ENCODE data around the gene MAP3K6.

MAP3K6 gene

GRCh38 chr1:27333717-27334279 is 33.0 kb downstream of the MAP3K6 start:
- DNase-seq (ENCODE audit: low read depth, low spot score): no peak

DNA sequence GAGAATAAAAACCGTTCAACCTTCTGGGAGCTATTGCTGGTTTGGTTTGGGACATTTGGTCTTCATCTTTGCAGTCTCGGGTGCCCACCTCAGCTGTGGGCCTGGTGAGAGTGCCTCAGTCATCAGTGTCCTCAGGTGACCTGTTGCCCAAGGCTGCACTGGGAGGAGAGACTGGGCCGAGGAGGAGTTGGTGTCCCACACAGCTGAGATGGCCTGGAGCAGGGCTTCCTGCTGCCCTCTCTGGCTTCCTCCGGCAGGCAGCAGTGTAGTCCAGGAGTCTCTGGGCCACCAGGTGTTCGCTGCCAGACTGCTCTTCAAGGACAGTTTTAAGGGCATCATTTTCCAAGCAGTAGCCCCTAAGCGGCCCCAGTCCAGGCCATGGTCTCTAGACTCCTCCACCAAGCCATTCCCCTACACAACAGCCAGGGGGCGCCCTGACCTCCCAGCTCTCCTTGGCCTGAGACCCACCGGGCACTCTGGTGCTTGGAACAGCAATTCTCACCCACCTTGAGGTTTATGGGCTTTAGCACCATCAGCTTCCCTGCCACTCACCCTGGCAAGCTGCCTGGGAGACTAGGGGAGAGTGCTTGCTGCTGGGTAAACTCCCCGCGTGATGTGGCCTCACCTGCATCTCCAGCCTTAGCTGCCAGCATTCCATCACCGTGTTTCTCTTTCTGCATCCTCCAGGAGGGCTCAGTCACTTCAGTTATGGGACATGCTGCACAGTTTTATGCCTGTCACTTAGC is 34.1 kb downstream of the MAP3K6 start:
- peak; percentile 62 for DNase-seq (ENCODE audit: low read depth, low spot score)

DNA sequence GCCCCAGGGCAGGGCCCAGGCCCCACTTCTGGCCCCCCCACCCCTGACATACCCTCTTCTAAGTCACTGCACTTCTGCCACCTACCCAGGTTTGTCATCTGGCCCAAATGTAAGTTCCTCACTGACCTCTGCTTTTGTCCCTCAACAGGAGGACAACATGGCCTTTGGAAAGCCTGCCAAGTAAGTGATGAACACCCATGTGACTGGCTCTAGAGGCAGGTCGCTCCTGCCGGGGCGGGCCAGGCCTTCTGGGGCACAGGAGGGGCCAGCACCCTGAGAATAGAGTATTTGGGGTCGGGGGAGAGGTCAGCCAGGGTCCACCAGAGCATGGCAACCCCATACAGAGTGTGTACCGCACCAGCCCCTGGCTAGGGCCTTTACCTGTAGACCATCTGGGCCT is 34.8 kb downstream of the MAP3K6 start:
- DNase-seq (ENCODE audit: low read depth, low spot score): no peak

GRCh38 chr1:27331426-27331825 is 35.3 kb downstream of the MAP3K6 start:
- DNase-seq (ENCODE audit: low read depth, low spot score): no peak

DNA sequence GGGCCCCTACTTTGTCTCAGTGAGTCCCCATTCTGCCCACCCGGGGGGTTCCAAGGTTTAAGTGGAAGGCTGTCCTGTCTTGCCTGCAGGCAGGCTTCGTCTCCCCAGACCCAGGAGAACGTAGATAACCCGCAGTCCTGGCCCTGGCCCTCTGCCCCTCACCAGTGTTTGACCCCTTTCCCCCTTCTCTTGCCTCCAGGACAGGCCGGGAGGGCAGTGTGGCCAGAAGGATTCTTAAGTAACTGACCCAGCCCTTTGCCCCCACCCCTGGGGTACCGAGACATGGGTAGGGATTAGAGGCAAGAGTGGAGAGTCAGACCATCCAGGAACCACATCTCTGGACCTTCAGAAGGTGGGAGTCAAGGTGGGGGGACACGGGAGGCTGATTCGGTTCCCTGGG is 36.0 kb downstream of the MAP3K6 start:
- DNase-seq (ENCODE audit: low read depth, low spot score): no peak

DNA sequence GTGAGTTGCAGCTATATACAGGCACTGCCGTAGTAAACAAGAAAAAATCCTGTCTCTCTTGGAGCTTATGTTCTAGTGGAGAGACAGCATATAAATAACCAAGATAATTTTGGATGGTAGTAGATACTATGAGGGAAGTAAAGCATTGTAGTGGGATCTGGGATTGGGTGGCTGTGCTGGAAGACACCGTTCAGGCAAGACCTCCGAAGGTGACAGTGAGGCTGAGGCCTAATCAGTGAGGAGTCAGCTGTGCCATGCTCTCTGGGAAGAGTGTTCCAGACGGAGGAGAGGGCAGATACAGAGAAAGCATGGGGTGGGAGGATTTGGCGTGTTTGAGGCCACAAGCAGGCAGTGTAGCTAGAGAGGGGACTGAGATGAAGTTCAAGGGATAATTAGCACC is 38.8 kb downstream of the MAP3K6 start:
- DNase-seq (ENCODE audit: low read depth, low spot score): no peak

- no peak for DNase-seq (ENCODE audit: low read depth, low spot score)
These were observed 41.5 kb downstream of the MAP3K6 start for GRCh38 chr1:27325286-27325685.

GRCh38 chr1:27322569-27323240 is 44.1 kb downstream of the MAP3K6 start:
- DNase-seq (ENCODE audit: low read depth, low spot score): no peak

GRCh38 chr1:27321813-27322568 is 44.8 kb downstream of the MAP3K6 start, which contains the start of gene TMEM222:
Gene TMEM222 (plus strand): TSS chr1:27322163. CDS start chr1:27322198, 35 bp downstream.
- peak; percentile 99 for DNase-seq (ENCODE audit: low read depth, low spot score)

DNA sequence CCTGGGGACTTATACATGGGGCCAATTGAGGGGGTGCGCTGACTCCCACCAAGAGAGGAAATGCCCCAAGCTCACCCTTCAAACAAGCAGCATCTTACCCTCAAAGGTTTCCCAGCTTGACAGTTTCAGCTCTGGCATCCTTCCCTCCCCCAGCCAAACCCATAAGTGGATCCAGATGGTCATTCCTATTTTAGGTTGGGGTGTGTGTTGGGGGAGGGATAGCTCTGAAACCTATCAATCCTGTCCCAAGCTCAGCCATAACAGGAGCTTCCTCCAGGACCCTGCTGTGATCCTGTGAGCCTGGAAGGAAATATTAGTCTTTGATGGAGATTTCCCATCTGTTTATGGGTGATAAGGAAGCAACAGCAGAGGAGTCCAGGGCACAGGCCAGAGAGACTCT is 48.2 kb downstream of the MAP3K6 start:
- no peak for DNase-seq (ENCODE audit: low read depth, low spot score)

- no peak for DNase-seq (ENCODE audit: low read depth, low spot score)
These were observed 48.6 kb downstream of the MAP3K6 start for GRCh38 chr1:27318136-27318535.

GRCh38 chr1:27316860-27317259 is 49.9 kb downstream of the MAP3K6 start:
- no peak for DNase-seq (ENCODE audit: low read depth, low spot score)

DNA sequence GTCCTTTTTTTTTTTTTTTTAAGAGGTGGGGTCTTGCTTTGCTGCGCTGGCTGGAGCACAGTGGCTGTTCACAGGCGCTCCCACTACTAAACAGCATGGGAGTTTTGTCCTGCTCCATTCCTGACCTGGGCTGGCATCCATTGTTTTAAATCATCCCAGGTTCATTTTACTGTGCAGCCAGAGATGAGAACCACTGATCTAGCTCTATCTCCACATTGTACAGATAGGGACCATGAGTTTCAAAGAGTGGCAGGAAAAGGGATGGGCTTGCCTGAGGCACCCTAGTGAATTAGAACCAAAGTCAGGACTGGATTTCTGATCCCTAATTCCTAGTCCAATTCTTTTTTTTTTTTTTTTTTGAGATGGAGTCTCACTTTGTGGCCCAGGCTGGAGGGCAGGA is 52.0 kb downstream of the MAP3K6 start:
- DNase-seq (ENCODE audit: low read depth, low spot score): no peak

GRCh38 chr1:27314169-27314568 is 52.6 kb downstream of the MAP3K6 start:
- no peak for DNase-seq (ENCODE audit: low read depth, low spot score)

GRCh38 chr1:27307874-27308598 is 58.7 kb downstream of the MAP3K6 start:
- no peak for DNase-seq (ENCODE audit: low read depth, low spot score)

DNA sequence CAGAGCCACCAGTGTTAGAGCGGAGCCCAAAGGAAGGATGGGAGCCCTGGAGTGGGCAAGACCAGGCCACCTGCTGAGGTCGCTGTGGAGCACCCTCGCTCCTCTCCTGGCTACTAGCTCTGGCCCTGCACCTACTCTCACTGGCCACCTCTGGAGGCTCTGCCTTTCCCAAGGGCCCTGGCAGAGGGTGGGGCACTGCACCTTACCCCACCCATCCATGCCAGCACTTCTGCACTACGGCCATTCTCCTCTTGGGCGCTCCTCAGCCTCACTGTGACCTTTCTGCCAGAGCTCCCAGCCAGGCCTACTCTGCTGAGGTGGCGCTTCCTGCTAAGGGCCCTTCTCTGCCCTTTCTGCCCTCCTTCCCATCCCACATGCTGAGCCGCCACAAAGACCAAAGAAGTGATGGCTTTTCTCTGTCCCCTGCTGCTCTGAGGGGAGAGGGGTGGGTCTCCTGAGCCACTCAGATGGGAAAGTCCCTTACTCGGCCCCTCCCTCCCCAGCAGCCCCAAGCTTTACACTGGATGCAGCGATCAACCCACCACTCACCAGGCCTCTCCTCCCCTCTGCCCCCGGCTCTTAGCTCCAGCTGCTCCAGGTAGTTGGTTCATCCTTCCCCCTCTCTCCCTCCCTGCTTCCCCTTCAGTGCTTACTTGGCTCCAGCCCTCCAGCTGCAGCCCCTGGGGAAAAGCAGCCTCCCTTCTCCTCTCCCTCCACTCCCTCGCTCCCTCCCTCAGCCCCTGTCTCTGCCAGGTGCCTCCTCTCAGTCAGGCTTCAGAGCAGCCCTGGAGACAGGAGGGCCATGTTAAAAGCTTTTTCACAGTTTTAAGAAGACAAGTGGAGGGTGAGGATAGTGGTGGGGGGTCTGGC is 59.6 kb downstream of the MAP3K6 start:
- no peak for DNase-seq (ENCODE audit: low read depth, low spot score)

DNA sequence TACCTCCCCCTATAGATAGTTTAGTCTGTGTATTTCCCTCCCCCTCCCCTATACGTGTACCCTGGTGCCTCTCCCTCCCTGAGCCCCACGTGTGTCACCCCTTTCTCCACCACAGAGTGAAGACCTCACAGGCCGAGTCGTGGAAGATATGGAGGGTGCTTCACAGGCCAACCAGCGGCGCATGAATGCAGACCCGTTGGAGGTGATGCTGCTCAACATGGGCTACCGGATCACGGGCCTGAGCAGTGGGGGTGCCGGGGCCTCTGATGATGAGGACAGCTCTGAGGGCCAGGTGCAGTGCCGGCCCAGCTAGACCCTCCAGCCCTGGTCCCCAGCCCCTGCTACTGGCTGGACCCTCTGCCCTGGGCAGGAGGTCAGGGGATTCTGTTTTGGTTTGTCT is 60.7 kb downstream of the MAP3K6 start:
- no peak for DNase-seq (ENCODE audit: low read depth, low spot score)
